OCI-LY7 (cell line): Measurements from ENCODE around the gene CCL1.

Experiments used
- CTCF ChIP-seq: fragments of 200-600 bp; sonication (generic); conservative IDR thresholded peaks from 2 replicates; pipeline ENCODE4 v1.5.1; 2014; ENCODE audit warnings: mild to moderate bottlenecking, antibody characterized with exemption, low read length, moderate library complexity, mixed read lengths
- EZH2phosphoT487 ChIP-seq: fragments of 200-600 bp; sonication (generic); IDR thresholded peaks from 2 replicates; pipeline ENCODE4 v1.6.1; 2018; ENCODE audit warnings: low read depth, borderline replicate concordance, mild to moderate bottlenecking, mixed run types, antibody characterized with exemption, low read length, moderate library complexity, mixed read lengths

GRCh38 chr17:34318474-34318873, 44.6 kb downstream of the CCL1 start:
- TF ChIP-seq CTCF, result peak; percentile 74
- TF ChIP-seq EZH2phosphoT487, result no peak
